Erythroblast (primary cell): ENCODE data around the gene TAF11L5.
"Not testable (repeated sequence)": the region's sequence is repeated elsewhere in the genome, so short reads cannot be mapped to it uniquely, and the experiment has no call there.

Experiments
- DNase-seq, 2 experiments: peaks; one replicate each; lab custom pipeline; 2025; lab: John Stamatoyannopoulos, UW
- GATA1 ChIP-seq: IDR thresholded peaks from 2 replicates; pipeline ENCODE4 v1.6.1; 2011; ENCODE audit warnings: low read depth, mild to moderate bottlenecking, control low read depth, low read length, moderate library complexity
- POLR2A ChIP-seq: IDR thresholded peaks from 2 replicates; pipeline ENCODE4 v1.6.1; 2011; ENCODE audit warnings: mild to moderate bottlenecking, low read length

The TAF11L5 gene

GRCh38 chr5:17524935-17525334, at the start of gene TAF11L5:
TAF11L5 (plus strand) TSS chr5:17525235.
- DNase-seq, result not testable (repeated sequence)

DNA sequence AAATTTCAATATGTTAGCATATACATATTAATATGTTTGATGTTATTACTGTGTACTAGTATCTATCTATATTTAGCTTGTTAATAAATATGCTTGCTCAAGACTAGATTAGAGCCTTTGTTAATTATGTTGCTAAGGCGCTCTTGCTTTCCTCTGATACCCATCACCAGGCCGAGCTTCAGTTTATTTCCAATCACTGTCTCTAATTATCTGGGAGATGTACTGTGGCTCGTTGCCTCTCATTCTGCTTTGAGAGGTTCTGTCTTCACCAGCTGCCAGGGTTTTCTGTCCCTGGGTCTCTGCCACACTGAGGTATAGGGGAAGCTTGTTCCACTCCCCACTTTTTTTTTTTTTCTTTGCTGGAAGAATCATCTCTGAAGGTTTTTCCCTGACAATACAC, 48.0 kb upstream of the TAF11L5 start:
- no peak for TF ChIP-seq GATA1
- no peak for TF ChIP-seq POLR2A
- no peak for DNase-seq

DNA sequence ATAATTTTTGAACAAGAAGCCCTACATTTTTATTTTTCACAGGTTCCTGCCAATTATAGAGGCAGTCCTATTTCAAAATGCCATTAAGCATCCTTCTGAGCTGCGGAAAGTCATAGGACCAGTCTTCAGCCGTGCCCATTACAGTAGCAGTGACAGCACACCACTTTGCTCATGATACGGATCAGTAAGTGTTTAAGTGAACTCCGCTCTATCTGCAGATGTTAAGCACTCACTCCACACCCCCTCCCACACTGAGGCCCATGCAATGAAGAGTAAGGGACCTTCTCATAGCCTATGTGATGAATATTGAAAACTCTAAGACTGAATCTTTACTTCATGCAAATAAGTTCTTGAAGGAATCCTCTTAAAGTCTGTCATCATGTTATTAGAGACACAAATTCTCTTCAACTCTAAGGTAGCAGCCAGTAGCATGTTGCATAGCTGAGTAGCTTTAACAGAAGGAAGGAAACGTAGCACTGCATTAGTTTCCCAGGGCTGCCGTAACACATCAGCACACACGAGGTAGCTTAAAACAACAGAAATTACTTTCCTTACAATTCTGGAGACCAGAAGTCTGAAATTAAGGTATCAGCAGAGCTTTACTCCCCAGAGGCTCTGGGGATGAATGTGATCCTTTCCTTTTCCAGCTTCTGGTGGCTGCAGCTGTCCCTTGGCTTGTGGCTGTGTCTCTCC, 47.3 kb upstream of the TAF11L5 start:
- DNase-seq, result no peak
- TF ChIP-seq GATA1 (no peak), POLR2A (no peak)

DNA sequence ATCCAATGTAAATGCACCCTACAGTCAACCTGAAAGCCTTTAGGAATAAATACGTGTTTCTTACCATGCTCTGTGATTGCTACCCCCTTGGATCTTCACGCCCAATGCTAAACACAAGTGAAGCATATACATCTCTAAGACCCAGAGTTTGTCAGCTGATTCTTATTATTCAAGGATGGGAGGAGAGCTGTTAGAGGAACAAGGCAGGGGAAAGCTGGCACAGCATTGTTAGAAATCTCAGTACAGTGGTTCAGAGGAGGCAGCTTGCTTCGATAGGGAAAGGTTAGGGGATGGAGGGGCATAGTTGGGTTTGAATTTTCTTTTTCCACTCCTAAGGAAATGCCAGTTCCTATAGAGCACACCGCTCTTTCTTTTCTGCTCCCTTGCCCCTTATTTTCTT, 43.7 kb upstream of the TAF11L5 start:
- TF ChIP-seq GATA1, result no peak
- TF ChIP-seq POLR2A, result no peak
- no peak for DNase-seq

DNA sequence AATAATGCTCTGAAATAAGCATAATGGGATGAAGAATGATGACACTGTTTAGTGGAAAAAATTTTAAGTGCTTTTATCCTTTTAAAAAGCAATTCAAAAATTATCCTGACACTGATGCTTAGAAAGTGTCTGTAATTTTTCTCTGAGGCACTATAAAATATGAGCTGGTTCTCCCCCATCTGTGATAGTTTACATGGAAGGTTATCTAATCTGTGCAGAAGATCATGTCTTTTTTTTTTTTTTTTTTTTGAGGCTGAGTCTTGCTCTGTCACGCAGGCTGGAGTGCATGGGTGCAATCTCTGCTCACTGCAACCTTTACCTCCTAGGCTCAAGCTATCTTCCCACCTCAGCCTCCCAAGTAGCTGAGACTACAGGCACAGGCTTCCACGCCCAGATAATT, 42.2 kb upstream of the TAF11L5 start:
- TF ChIP-seq POLR2A (no peak), GATA1 (no peak)
- DNase-seq, result peak in 1 of 2 experiments; percentile 8

- DNase-seq, result not testable (repeated sequence)
These were observed 38.4 kb upstream of the TAF11L5 start for GRCh38 chr5:17486464-17487173.

DNA sequence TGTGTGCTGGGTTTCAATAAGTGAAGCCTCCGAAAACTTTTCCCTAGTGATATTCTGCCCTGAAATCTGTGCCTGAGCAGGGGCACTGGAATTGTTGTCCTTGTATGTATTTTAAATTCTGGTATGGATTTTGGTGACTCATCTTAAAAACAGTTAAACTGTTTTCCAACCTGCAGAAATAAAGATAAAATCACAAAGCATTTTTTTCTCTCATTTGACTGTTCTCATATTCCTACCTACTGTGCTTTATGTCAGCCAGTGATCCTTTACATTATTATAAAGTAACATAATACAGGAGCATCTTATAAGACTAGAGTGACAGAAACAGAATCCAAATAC, 37.9 kb upstream of the TAF11L5 start:
- DNase-seq, result no peak
- TF ChIP-seq POLR2A, result no peak
- no peak for TF ChIP-seq GATA1

DNA sequence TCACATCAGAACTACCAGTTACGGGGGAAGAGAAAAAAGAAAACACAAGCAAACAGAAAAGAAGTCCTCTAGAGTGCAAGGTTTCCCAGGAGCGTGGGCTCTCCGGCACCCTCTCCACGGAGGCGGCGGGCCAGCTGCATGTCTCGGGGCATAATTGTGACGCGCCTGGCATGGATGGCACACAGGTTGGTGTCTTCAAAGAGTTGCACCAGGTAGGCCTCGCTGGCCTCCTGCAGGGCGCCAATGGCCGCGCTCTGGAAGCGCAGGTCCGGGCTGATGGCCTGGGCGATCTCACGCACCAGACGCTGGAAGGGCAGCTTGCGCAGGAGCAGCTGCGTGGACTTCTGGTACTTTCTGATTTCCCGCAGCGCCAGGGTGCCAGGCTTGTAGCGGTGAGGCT, 33.8 kb upstream of the TAF11L5 start:
- DNase-seq, result not testable (repeated sequence)

- no peak for DNase-seq
- TF ChIP-seq GATA1 (no peak), POLR2A (no peak)
These were observed 32.3 kb upstream of the TAF11L5 start for GRCh38 chr5:17492770-17493169.

DNA sequence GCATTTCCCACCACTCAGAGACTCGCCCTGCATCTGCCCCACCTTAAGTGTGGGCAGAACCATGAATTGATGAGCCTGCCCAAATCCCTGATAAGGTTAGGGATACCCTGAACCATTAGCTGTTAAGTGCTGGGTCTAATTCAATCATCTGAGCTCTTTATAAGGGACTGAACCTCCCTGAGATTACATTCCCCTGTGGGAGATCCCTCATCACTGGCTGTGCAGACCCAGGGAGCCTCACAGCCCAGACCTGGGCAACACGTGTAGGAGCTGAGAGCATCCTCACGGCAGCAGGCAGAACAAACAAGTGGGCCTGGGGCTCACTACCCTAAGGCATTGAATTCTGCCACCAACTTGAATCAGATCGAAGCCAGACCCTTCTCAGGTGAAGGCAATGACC, 27.6 kb upstream of the TAF11L5 start:
- DNase-seq, result no peak

GRCh38 chr5:17497931-17498330, 27.1 kb upstream of the TAF11L5 start, which contains the start of gene TAF11L2:
TAF11L2 (plus strand) TSS chr5:17498231.
- DNase-seq, result not testable (repeated sequence)

More for the DNA sequence above, 27.6 kb upstream of the TAF11L5 start:
- TF ChIP-seq GATA1, result no peak
- TF ChIP-seq POLR2A, result no peak

DNA sequence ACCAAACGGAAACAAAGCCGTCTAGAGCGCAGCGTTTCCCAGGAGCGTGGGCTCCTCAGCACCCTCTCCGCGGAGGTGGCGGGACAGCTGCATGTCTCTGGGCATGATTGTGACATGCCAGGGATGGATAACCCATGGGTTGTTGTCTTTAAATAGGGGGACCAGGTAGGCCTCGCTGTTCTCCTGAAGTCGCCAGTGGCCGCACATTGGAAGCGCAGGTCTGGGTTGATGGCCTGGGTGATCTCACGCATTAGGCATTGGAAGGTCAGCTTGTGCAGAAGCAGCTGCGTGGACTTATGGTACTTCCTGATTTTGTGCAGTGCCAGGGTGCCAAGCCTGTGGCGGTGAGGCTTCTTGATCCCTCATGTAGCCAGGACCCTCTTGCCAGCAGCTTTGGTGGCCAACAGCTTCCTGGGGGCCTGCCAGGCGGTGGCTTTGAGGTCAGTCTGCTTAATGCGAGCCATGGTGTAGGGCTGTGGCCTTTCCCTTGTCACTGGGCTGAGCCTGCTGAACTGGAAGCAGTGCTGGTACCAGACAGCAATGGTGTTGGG, 13.2 kb upstream of the TAF11L5 start:
- TF ChIP-seq POLR2A, result no peak
- no peak for DNase-seq

DNA sequence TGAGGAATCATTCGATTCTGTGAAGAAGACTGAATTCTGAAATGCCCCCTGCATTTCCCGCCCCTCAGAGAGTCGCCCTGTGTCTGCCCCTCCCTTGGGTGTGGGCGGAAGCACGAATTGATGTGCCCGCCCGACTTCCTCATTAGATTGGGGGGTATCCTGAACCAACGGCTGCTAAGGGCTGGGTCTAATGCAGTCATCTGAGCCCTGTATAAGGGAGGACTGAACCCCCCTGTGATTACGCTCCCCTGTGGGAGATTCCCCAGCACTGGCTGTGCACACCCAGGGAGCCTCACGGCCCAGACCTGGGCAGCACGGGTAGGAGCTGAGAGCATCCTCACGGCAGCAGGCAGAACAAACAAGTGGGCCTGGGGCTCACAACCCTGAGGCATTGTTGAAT, 7.5 kb upstream of the TAF11L5 start:
- DNase-seq, result not testable (repeated sequence)

DNA sequence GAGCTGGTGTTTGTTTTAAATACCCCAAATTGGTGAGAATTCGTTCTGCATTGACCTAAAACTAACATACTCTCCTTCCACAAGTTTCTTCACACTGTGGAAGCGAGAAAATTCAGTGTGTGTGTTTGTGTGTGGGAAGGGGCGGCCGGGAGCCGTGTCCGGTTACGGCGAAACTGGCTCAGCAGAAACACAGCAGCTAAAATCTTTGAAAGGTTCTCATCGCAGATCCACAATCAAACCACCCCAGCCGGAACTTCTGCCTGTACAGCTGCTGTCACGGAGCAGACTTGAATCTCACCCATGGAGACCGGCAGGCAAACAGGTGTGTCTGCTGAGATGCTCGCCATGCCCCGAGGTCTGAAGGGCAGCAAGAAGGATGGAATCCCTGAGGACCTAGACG, 7.0 kb upstream of the TAF11L5 start, which contains the start of gene TAF11L3:
TSS of gene TAF11L3 (plus strand) at position 301 of the 400 bp plus-strand sequence.
- DNase-seq, result not testable (repeated sequence)

- DNase-seq, result not testable (repeated sequence)
These were observed 5.5 kb upstream of the TAF11L5 start for GRCh38 chr5:17519508-17519907.

GRCh38 chr5:17521501-17521900, 3.5 kb upstream of the TAF11L5 start, which contains the start of gene TAF11L4:
TAF11L4 (plus strand) TSS chr5:17521801.
- not testable (repeated sequence) for DNase-seq

GRCh38 chr5:17526504-17526903, 1.5 kb downstream of the TAF11L5 start:
- DNase-seq, result not testable (repeated sequence)

DNA sequence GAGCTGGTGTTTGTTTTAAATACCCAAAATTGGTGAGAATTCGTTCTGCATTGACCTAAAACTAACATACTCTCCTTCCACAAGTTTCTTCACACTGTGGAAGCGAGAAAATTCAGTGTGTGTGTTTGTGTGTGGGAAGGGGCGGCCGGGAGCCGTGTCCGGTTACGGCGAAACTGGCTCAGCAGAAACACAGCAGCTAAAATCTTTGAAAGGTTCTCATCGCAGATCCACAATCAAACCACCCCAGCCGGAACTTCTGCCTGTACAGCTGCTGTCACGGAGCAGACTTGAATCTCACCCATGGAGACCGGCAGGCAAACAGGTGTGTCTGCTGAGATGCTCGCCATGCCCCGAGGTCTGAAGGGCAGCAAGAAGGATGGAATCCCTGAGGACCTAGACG, 3.3 kb downstream of the TAF11L5 start, which contains the start of gene TAF11L6:
TSS of gene TAF11L6 (plus strand) at position 301 of the 400 bp plus-strand sequence.
- DNase-seq, result not testable (repeated sequence)
